GM18519 (cell line): ENCODE measurements around the gene MRPL36.
"Not testable (repeated sequence)": the region's sequence is repeated elsewhere in the genome, so short reads cannot be mapped to it uniquely, and the experiment has no call there.

Experiments
- ATAC-seq: cut with Tn5 transposase; IDR thresholded peaks from one replicate; pipeline ENCODE4 v1.9.1; 2021; ENCODE audit warnings: mild to moderate bottlenecking, moderate library complexity; ENCODE audit not compliant: unreplicated experiment, low FRiP score

Gene MRPL36

DNA sequence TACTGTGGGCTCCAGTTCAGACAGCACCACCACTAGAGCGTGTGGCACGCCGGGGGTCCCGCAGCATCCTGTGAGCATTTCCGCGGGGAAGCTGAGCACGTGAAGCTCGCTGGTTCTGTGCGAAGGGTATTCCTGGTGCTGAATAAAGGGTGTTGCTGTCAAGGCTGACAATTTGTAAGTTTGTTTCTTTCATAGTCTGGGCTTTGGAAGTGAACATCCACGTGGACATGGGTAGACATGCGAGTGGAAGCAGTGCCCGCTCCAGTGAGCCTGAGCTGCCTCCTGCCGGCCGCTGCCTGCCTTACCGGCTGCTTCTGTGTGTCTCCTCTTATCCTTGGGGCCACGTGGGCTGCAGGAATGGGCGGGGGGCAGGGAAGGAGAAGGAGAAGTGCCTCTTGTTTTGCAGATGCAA lies 16.2 kb upstream of the MRPL36 start:
- no peak for ATAC-seq

DNA sequence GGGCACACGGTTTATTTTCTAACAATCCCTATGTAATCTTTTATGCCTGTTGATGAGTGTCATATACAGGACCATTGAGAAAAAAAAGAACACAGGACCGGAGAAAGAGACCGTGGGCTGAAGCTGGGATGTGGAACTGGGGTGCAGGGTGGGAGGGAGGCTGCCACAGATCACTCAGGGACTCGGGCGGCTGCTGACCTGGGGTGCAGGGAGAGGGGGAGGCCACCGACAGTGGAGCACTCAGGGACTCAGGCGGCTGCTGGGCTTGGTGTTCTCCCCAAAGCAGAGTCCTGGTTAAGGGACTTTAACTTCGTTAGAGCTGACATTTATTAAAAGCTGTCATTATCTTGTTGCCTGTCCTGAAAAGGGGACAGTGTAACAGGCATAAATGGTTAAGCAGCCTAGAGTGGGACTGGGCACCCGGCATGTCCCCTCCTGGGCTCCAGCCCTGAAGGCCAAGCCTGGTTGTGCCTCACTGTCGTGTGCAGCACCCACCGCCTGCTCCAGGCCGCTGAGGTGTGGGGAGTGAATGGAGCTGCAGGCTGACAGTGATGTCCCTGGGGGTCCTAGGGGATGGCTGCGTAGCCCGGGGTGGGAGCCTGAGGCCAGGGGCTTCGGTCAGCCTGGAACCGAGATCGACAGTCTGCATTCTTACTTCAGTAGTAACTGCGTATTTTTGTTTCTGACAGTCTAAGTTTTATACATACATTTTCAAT lies 15.6 kb upstream of the MRPL36 start:
- no peak for ATAC-seq

DNA sequence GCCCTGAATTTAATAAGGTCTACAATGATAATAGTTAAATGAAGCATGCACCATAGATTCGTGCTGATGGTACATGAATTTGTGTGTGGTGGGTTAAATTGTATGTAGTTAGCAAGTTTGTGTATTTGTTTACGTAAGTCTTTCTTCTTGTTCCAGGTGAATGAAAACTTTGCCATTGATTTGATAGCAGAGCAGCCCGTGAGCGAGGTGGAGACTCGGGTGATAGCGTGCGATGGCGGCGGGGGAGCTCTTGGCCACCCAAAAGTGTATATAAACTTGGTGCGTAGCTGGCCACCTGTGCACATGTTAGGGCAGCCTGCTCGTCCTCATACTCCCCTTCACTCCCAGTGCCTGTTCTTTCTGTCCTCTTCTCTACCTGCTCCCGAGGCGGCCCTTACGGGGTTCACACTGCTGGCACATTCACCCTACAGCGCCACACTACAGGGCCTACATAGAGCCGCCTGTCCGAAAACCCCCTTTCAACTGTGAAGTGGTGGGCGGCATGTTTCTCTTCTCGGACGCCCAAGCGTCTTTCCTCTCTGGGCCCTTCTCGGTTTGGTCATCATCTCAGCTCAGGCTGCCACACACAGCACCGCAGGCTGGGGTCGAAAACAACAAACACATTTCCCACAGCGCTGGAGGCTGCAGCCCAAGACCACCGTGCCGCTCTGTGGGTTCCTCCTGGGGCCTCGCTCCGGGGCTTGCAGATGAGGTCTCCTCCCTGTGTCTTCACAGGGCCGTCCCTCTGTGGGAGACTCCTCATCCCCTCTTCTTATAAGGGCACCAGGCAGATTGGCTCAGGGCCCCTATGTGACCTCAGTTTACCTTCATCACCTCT lies 14.8 kb upstream of the MRPL36 start:
- ATAC-seq: no peak

DNA sequence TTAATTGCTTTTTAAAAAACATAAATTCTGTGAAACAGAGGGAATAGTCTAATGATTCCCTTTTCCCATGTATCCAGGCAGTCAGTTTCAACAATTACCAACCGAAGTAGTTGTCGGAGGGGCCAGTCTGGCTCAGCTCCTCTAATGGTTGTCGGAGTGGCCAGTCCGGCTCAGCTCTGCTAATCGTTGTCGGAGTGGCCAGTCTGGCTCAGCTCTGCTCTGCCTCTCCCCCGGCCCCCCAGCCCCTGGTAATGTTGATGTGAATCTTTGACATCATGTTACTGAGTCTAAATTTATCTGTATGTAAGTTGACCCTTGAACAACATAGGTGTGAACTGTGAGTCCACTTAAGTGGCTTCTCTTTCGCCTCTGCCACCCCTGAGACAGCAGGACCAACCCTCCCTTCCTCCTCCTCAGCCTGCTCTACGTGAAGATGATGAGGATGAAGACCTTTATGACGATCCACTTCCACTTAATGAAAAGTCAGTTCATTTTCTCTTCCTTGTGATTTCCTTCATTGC lies 11.0 kb upstream of the MRPL36 start:
- no peak for ATAC-seq

DNA sequence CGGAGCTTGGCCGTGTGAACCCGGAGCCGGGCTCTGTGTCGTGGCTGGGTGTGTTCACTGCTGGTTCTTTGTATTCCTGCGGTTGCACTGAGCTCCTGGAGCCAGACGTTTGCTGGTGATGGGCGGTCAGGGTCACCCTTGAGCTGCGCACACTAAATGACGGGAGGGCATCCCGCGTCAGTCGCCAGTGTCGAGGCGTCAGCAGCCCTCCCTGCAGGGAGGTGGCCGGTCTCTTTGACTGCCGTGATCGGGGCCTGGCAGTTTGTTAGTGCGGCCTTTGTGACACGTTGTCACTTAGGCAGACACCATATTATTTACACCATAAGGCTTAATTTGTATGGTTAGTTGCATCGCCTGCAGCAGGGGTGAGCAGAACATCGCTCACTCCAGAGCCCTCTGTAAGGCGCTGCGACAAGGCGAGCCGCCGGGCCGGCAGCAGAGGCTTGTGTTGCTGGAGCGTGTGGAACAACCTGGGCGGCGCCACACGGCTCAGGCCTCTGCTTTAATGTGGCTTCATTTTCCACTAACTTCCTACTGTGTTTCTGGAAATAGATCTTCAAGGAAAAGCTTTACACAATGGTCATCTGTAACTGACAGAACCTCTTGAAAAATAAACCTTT lies 9.9 kb upstream of the MRPL36 start:
- ATAC-seq: no peak

DNA sequence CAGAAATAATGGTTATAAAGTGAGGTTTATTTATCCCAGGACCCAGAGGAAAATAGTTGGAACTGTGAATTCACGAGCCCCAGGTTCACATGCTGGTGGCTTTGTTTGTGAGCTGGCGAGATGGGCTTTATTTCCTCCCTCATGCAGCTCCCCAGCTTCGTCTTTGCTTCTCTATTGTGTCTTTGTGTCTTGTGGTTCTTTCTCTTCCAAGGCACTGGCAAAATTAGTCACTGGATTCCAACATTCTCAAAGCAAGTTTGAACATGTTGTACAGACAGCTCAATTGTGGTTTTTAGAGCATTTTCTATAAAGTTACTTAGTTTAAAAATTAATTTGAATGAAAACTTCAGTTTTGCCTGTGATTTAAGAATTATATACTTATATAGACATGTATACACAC lies 8.8 kb upstream of the MRPL36 start:
- no peak for ATAC-seq

DNA sequence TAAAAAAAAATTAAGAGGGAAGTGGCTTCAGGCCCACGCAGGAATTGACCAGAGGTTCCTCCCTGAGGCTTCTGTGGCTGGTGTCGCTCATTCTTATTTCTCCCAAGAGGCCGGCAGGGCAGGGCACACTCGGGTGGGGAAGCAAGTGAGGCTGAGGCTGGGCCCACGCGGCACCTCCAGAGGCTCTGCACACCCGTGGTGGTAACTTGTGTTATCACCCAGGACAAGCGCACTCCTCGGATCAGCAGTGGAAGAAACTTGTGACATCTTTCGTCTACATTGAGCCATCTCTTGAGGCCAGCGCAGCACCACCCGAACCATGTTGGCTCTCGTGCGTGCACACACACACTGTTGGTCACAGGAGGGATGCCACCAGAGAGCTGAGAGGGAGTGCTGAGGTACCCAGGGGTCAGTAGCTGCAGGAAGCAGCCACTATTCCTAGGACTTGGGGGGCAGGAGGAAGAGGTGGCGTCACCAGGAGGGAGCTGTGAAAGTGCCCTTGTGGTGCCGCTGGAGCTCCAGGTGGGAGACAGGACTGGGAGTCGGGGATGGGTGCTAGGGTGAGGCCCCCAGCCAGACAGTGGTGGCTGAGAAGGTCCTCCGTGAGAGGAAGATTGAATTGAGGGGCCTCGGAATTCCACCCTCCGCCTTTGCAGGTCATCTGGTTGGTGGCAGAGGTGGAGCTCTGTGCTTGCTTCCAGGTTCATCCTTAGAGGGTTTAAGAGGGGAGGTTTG lies 8.0 kb upstream of the MRPL36 start:
- no peak for ATAC-seq

DNA sequence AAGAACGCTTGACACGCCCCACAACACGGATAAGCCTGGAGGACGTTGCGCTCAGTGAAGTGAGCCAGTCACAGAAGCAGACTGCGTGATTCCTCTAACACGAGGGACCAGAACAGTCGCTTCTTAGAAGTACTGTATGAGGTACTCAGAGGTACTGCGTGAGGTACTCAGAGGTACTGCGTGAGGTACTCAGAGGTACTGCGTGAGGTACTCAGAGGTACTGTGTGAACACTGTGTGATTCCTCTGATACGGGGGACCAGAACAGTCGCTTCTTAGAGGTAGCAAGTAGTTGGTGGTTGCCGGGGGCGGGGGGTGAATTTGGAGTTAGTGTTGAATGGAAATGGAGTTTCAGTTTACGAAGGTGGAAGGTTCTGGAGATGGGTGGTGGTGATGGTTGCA lies 7.3 kb upstream of the MRPL36 start:
- no peak for ATAC-seq

DNA sequence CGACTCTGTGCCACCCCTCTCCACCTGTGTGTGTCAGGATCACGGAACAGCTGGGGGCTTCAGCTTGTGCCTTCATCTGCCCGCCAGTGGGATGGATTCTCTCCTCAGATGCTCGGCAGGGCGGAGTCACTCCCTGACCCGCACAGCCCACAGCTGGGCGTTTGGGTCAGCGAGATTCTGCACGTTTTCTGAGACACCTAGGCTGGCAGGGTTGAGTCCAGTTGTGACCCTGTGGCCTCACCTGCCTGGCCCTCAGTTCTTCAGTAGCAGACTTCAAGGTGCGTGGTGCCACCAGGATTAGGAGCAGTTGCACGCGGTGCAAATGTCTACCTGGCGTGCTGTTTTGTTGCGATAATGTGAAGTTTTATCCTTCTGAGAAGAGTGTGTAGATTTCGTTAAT lies 6.6 kb upstream of the MRPL36 start:
- no peak for ATAC-seq

DNA sequence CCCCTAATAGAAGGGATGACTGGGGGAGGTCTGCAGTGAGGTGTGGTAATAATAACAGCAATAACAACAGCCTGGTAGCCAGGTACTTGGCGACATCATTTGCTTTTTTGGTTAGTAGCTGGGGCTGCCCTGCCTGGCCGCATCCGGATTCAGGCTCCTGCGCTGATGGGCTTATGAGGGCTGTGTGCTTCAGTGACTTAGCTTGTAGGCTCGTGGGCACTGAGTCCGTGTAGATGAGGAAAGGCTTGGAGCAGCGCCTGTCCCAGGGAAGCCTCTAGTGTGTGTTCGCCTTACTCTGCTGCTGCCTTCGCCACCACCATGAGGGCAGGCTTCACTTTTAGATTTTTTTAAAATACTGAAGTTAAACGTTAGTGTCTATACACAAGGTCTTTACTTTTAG lies 6.1 kb upstream of the MRPL36 start:
- no peak for ATAC-seq

DNA sequence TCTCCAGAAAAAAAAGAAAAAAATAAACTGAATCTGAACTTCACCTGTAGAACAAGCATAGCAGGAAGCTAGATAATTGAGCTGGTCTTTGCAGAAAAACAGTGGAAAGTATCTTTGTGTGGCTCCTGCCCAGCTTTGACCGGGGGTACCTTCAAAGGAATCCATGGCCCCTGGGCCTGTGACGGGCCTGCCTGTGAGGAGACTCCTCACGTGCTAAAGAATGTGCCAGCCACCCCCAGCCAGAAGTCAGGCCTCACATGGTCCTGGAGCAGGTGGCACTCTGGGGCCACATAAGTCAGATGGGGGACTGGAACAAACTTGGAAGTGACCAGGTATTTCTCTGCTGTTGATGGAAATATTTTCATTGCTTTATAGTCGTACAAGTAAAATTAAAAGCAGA lies 5.7 kb upstream of the MRPL36 start:
- ATAC-seq: no peak

DNA sequence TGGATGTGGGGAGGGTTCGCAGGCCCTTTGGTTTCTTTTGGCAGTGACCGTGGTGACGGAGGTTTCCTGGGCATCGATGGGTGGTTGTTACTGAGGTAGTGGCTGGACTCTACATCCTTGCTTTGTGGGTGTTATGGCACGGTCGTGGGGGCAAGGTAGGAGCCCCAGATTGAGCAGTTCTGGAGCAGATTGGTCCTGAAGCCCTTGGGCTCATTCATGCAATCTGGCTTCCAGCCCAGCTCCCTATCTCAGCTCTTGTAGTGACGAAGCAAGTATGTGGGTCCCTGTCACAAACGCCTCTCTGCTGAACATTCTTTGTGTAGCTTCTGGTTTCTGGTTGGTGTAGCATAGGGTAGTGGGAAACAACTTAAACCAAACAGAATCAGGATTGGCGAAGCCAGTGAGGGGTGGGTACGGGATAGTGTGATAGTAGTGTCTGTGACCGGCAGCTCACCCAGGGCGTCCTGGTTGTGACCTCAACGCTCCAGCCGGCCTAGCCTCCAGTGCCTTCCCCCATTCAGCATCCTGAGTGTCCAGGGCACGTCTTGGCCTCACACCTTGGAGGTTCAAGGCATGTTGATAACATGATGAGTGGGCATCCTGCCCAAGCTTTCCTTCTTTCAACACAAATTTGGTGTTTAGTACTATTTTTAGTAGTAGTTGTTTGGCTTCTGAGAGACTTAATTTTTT lies 4.5 kb upstream of the MRPL36 start:
- ATAC-seq: no peak

DNA sequence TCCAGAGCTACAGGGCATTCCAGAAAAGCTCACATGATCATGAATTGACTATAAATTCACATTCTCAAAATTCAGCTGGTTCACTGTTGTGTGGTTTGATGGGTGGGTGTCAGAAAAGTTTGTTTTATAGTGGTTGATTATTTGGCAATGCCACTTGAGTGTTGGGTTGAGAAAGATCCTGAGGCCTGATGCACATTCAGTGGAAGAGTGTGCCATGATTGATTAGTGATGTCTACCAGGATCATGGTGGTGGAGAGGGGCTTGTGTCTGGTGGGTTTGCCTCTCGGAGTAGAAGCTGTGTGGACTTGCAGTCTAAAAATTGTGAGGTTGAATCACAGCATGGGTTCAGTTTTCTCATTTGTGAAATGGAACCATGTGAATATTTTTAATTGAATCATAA lies 3.6 kb upstream of the MRPL36 start:
- ATAC-seq: no peak

DNA sequence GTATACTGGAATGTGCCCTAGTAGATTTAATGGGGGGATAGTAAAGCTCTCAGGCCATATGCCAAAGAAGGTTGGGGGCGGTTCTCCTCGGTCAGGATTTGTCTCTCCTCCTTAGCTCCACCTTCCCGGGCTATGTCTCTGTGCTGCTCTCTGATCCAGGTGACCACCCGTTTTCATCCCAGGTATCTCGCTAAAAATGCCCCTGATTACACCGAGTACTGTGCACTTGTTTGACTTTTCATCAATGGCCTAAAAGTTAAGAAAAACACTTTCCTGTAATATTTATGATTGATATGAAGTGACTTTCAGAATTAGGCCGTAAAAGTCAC lies 2.3 kb upstream of the MRPL36 start:
- no peak for ATAC-seq

DNA sequence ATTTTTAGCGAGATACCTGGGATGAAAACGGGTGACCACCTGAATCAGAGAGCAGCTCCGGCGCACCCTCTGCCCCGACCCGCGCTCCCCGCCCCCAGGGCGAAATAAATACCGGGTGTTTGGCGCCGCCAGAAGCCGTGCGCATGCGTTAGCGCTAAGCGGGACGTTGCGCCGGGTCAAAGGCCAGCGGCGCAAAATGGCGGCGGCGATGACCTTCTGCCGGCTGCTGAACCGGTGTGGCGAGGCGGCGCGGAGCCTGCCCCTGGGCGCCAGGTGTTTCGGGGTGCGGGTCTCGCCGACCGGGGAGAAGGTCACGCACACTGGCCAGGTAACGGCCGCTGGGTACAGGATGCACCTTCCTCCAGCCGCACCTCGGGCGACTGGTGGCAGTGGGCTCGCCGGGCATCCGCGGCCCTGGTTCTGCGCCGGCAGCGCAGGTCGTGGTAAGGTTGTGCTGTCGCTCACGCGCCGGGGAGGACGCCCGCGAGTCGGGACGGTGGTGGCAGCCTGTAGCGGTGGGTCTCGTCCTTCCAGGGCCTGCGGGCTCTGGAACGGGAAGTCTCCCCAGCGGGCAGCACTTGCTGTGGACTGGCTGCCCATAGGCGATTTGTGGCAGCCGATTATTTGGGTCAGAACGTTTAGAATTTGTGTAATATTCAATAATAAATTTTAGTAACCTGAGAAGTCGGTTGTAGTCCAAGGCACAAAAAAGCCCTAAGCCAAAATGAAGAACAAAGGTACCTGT lies 1.8 kb upstream of the MRPL36 start, which contains the start of gene NDUFS6:
NDUFS6 (plus strand) TSS at position 186 of the 745 bp plus-strand sequence; CDS start at position 197, 11 bp downstream.
- peak; percentile 37 for ATAC-seq

DNA sequence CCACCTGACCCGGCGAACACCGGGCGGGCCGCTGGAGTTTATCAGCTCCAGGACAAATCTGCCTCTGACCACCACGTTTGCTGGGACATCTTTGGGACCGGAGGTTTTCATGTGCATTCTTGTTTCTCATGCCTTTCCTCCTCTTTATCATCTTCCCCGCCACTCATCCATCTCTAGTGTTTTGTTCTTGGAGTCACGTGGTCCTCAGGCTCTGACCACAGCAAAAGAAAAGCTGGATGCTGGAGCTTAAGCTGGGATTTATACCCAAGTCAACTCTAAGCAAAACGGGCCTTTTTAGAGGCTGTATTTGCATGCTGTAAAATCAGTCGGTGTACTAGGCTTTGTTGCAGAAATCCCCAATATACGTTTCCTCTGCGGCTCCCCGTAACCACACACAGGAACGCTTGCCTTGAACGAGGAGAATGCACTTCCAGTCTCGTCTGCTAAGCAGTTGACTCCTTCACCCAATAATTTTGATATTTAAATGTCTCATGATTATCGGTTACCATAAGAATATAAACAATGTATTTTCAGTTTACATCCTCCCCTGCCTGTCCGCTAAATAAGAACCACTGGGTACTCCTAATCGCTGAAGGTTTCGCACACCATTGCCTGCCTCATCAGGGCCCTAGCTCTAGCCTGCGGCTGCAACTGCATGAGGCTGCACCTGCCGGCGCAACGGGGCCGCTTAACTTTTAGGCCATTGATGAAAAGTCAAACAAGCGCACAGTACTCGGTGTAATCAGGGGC lies 1.0 kb upstream of the MRPL36 start:
- peak; percentile 25 for ATAC-seq

DNA sequence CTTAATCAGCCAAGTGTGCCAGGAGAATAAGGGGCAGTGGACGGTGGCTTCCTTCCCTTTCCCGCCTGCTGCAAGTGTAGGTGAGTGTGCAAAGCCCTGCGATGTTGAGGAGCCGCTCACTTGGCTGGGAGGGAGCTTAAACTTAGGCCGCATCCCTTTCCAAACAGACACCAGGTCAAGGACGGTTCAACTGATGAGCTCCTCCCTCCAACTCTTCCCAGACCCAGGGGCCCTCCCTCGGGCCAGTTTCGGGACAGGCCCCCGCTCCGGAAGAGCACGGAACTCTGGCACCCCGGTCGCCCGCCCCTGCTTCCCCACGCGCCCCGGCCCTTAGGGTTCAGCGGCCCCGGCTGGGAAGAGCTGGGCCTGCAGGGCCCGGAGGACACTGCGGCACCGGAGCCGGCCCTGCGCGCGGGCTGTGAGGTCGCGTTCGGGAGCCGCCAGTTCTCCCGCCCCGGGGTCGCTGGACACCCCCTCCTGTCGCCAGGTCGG lies 481 bp downstream of the MRPL36 start:
- no peak for ATAC-seq

DNA sequence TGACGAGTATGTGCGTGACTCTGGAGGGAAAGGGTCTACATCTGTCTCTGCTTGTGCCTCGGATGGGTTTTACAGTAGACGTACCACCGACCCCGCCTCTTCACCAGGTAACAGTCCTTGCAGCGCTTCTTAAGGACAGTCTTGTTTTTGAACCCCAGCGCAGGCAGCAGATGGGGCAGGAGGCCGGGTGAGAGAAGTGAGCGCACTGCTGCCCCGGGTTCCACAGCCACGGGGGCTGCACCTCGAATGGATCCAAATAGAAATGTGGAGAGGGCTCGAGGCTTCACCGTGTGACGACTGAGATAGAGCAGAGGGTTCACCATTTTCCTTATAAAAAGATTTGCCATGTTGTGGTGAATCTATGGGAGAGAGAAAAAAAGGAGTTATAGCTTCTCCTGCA lies 1.0 kb downstream of the MRPL36 start:
- ATAC-seq: not testable (repeated sequence)

DNA sequence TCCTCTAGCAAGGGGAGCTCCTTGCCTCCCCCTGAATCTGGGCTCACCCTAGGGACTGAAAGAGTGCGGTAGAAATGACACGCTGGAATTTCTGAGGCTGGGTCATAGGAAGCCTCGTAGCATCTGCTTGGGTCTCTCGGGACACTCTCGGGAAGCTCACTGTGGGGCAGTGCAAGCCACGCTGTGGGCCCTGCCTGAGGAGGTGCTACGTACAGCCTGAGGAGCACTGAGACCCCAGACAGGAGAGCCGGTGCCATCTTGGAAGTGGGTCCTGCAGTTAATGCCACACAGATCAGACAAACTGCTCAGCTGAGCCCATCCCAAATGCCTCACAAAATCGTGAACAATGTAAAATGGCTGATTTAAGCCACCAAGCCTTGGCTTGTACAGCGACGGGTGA lies 1.8 kb downstream of the MRPL36 start:
- ATAC-seq: no peak
